GM18508 (cell line): ENCODE results near the gene USP12.
"Not testable (repeated sequence)": the region's sequence is repeated elsewhere in the genome, so short reads cannot be mapped to it uniquely, and the experiment has no call there.

ENCODE experiments used
- ATAC-seq: cut with Tn5 transposase; IDR thresholded peaks from one replicate; pipeline ENCODE4 v1.9.1; 2021; ENCODE audit warnings: moderate number of reproducible peaks; ENCODE audit not compliant: insufficient read depth, unreplicated experiment

USP12 gene, protein sequence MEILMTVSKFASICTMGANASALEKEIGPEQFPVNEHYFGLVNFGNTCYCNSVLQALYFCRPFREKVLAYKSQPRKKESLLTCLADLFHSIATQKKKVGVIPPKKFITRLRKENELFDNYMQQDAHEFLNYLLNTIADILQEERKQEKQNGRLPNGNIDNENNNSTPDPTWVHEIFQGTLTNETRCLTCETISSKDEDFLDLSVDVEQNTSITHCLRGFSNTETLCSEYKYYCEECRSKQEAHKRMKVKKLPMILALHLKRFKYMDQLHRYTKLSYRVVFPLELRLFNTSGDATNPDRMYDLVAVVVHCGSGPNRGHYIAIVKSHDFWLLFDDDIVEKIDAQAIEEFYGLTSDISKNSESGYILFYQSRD

DNA sequence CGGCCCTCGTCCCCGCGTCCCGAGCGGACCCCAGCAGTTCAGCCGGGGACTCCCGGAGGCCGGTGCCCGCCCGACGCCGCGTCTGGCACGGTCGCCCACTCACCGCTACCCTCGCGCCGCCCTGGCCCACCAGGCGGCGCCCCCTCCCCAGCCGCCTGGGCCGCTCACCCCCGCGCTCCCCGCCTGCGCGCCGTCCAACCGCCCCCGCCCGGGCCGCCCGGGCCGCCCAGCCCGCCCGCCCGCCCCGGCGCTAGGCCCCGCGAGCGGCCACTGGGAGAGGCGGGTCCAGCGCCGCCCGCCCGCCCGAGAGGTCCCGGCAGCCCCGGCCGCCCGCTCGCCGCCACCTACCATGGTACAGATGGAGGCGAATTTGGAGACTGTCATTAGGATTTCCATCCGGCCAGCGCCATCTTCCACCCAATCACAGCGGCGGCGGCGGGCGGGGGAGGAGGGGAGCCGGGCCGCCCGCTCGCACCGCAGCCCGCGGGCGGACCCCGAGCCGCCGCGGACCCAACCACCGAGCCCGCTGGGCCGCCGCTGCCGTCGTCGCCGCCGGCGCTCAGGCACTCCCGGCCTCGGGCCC lies at the start of gene USP12:
TSS of gene USP12 (minus strand) at position 568 of the 583 bp plus-strand sequence. CDS start at position 396, 172 bp downstream.
- no peak for ATAC-seq

DNA sequence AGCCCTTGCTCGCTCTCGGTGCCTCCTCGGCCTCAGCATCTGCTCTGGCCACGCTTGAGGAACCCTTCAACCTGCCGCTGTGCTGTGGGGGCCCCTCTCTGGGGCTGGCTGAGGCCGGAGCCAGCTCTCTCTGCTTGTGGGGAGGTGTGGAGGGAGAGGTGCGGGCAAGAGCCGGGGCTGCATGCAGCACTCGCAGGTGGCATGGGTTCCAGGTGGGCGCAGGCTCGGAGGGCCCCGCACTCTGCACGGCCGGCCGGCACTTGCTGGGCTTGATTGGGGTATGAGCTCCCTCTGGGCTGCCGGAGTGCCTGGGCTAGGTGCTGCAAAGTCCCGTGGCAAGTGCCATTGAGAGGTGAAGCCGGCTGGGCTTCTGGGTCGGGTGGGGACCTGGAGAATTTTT lies 48.0 kb upstream of the USP12 start:
- no peak for ATAC-seq

DNA sequence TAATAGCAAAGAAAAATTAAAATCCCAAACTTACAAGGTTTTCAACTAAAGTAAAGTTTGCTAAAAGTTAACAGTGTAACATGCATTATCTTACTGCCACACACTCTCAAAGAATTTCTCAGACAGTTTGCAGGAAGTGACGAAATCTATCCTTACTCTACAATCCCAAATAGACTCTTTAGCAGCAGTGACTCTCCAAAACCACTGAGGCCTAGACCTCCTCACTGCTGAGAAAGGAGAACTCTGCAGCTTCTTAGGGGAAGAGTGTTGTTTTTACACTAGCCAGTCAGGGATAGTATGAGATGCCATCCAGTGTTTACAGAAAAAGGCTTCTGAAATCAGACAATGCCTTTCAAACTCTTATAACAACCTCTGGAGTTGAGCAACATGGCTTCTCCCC lies 47.2 kb upstream of the USP12 start:
- not testable (repeated sequence) for ATAC-seq

DNA sequence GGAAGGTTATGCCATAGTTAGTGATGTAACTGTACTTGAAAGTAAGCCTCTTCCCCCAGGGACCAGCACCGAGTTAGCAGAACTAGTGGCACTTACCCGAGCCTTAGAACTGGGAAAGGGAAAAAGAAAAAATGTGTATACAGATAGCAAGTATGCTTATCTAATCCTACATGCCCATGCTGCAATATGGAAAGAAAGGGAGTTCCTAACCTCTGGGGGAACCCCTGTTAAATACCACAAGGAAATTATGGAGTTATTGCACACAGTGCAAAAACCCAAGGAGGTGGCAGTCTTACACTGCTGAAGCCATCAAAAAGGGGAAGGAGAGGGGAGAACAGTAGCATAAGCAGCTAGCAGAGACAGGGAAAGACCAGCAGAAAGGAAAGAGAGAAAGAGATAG lies 46.2 kb upstream of the USP12 start:
- ATAC-seq = not testable (repeated sequence)

DNA sequence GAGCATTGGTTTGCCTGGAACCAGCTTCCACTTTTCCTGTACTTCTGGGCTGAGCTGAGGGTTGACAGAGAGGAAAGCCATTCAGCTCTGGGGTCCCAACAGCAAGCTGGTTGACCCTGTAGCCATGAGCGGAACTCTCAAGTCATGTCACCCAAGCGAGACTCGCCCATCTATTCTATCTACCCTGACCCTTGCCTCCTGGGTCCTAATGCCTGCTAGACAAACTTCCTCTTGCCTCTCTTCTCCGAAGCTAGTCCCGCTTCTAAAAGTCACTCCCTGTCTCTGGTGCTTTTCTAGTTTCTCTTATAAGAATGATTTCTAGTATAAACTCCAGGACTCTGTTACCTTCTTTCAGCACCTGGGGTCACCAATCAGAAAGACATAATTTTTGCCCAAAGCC lies 41.8 kb upstream of the USP12 start:
- ATAC-seq = not testable (repeated sequence)

DNA sequence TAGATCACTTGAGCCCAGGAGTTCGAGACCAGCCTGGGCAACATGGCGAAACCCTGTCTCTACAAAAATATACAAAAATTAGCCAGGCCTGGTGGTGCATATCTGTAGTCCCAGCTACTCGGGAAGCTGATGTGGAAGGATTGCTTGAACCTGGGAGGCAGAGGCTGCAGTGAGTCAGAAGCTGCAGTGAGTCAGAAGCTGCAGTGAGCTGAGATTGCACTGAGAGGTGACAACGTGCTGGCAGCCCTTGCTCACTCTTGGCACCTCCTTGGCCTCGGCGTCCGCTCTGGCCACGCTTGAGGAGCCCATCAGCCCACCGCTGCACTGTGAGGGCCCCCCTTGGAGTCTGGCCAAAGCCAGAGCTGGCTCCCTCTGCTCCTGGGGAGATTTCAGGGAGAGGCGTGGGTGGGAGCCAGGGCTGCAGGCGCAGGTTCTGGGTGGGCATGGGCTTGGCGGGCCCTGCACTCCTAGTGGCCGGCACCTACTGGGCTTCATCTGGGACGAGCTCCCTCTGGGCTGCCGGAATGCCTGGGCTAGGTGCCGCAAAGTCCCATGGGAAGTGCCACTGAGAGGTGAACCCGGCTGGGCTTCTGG lies 40.3 kb upstream of the USP12 start:
- no peak for ATAC-seq

DNA sequence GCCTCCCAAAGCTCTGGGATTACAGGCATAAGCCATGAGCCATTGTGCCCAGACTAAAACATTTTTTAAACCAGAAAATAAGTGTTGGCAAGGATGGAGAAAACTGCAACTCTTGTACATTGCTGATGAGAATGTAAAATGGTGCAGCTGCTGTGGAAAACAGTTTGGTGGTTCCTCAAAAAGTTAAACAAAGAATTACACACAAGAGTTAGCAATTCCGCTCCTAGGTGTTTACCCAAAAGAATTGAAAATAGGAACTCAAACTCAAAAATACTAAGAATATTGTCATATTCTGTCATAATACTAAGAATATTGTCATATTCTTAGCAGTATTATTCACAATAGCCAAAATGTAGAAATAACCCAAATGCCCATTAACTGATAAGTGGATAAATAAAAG lies 39.7 kb upstream of the USP12 start:
- ATAC-seq = no peak

DNA sequence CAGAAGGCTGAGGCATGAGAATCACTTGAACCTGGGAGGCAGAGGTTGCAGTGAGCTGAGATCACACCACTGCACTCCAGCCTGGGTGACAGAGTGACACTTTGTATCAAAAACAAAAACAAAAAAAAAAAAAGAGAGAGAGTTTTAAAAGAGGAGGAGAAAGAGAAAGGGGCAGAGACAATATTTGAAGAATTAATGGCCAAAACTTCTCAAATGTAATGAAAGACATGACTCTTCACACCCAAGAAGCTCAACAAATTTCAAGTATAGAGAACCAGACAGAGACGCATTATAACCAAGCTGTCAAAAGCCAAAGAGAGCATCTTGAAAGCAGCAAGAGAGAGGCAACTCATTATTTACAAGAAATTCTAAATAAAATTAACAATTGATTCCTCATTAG lies 36.9 kb upstream of the USP12 start:
- no peak for ATAC-seq

DNA sequence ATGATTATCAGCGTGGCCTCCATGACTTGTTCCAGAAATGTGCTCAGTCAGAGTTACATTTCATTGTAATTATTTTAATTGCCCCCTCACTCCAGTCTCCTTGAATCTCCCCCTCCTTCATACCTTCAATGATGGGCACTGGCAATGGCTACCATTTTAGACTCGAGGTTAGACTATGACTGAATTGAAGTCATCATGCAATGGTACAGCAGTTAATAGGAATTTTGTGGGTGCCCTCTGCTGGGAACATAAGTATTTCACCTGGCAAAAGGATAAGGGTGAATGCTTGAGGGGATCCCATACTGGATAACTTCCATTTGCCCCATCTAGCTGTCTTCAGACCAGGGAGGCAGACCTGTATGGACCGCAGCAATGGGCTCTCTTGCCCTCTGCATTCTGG lies 32.2 kb upstream of the USP12 start:
- no peak for ATAC-seq

DNA sequence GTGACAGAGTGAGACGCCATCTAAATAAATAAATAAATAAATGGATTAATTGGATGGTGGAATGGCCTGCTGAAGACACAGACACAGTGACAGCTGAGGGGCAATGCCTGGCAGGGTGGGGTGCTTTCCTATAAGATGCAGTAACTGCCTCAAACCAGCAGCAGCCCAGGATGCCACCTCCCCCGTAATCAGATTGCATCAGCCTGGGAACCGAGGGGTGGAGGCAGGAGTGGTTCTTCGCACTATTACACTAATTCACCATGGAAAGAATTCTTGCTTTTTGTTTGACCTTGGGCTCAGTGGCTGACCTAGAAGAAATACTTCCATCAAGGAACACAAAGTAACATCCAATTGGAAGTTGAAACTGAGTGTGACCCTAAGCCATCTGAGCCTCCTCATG lies 31.6 kb upstream of the USP12 start:
- no peak for ATAC-seq

DNA sequence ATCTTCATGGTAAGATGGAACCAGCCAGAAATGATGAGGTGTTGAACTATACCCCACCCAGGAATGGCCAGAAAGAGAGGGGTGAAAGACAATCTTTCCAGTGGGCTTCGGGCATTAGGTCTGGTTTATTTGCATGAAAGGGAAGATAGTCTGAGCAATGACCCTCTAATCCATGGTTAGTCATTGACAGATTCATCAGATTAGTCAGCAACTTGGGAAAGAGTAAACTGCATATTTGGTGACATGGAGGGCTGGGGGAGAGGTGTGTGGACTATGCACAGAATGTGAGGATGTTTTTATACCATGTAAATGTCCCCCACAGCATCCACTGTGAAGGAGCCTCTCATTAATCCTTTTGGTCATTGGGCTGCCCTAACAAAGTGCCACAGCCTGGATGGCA lies 30.1 kb upstream of the USP12 start:
- ATAC-seq = no peak

DNA sequence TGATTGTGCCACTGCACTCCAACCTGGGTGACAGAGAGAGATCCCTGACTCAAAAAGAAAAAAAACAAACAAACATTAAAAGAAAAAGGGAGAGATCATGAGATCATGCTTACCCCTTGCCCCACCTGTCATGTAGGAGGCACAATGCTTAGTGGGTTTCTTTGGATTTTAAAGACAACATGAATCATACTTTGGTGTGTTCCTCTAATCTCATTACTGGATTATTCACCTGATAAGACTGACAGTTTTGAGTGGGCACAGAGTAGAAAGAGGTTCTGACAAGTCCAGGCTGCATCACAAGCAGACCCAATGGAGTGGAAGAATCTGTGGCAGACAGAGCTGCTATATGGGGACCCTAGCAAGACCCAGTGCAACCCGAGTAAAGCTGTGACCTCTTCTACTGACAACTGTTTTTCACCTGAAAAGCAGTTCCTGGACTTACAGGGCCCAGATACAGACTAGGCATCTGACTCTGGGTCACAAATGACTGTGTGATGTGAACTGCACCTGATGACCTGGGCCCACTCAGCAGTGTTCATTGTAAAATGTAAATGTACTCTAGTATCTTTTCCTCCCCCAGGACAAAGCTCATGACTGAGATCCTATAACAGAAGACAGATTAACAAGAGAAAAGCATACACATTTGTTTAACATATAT lies 28.9 kb upstream of the USP12 start:
- ATAC-seq = no peak

DNA sequence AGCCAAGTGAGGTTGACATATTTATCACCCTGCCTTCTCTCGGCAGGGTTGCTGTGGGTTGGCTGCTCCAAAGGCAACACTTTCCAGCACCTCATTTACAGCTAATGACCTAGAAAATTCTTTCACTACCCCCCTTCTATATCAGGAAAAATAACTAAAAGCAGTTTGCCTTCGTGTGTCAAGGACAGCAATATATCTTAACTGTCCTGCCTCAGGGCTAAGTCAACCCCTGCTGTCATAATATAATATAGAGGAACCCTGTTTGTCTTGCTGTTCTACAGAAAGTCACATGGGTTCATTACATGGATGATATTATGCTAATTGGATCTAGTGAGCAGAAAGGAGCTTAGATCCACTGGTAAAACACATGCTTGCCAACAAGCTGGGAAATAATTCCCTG lies 28.1 kb upstream of the USP12 start:
- no peak for ATAC-seq

DNA sequence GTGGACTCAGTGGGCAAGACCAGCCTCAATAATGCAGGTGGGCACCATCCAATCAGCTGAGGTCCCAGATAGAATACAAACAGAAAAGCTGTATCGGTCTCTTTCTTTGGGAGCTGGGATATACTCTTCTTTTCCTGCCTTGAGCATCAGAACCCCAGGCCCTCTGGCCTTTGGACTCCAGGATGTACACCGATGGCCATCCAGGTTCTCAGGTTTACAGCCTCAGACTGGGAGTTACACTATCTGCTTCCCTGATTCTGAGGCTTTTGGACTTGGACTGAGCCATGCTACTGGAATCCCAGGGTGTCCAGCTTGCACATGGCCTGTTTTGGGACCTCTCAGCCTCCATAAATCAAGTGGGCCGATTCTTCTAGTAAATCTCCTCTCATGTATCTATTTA lies 27.6 kb upstream of the USP12 start:
- ATAC-seq = no peak

DNA sequence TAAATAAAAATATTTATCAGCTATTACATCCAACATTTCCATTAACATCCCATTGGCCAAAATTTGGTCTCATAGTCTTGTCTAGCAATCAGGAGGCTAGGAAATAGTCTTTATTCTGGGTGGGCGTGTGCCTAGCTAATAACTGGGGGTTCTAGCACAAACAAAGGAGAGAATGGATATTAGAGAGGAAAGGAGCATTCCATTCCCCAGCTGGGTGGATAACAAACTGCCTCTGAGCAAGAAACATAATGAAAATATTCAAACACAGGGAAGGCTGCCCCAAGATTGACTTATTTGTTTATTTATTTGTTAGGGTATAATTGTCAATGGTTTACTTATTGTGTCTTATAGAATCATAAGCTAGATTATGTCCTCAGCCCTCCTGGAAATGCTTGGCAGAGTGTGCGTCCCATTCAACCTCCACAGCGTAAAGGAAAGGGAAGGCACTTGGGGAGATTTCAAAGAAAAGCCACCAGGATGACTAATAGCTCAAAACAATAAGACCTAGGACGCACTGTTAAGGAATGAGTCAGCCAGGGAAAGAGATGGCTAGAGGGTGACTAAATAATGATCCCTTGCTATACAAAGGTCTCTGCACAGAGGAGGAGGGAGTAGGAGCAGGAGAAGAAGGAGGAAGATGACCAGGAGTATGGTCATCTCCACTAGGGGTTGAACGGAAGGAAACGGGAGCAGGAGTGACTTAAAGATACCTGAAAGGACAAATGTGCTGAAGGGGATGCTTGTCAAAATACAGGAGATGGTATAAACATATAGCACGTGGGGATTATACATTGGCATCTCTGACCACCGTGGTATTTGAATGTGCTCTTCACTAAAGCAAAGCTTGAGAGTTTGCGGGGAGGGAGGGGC lies 23.5 kb upstream of the USP12 start:
- ATAC-seq = no peak

DNA sequence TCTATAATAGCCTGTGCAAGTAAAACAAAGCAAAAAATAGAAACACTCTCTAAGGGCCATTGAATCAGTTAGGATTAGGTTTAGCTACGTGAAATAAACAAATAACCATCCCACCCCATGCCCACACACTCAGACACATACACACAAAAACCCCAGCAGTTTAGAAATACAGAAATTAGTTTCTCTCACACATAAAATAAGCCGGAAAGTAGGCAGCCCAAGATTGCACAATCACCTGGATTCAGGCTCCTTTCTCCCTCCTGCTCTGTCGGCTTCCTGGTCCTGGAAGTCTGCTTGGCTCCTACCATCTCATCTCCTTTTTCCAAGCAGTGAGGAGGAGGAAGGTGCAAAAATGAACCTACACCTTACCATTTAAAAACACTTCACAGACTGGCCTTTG lies 22.6 kb upstream of the USP12 start:
- no peak for ATAC-seq

DNA sequence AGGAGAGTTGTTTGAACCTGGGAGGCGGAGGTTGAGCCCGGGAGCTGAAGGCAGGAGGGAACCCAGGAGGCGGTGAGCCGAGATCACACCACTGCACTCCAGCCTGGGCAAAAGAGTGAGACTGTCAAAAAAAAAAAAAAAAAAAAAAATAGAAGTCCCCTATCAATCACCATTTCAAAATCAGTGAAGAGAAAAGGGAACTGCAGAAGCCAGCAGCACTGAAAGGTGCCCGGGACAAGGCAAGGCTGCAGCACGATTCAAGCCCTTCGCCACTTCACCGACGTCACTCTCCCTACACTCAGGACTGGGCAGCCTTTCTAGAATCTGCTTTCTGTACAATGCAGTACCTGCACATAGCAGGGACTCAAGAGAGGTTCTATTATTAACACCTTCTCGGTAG lies 21.9 kb upstream of the USP12 start:
- no peak for ATAC-seq

DNA sequence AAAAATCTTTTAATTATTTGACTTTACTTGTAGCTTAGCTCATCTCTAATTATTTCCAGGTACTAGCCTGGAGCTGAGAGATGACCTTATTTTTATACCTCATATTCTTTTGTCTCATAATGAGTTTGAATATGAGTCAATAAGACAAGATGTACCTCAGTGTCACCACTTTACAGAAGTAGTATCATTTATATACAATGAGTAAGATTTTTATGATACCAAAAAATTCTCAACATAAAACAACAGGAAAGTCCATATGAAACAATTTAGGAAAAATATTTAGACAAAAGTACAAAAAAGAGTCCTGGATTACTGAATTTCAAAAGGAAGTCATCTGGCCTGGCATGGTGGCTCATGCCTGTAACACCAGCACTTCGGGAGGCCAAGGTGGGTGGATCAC lies 21.4 kb upstream of the USP12 start:
- ATAC-seq = no peak

DNA sequence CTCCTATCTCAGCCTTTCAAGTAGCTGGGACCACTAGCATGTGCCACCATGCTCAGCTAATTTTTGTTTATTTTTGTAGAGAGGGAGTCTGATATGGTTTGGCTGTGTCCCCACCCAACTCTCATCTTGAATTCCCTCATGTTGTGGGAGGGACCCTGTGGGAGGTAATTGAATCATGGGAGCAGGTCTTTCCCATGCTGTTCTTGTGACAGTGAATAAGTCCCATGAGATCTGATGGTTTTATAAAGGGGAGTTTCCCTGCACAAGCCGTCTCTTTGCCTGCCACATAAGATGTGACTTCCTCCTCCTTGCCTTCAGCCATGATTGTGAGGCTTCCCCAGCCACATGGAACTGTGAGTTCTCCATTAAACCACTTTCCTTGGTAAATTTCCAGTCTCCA lies 20.8 kb upstream of the USP12 start:
- ATAC-seq = not testable (repeated sequence)

DNA sequence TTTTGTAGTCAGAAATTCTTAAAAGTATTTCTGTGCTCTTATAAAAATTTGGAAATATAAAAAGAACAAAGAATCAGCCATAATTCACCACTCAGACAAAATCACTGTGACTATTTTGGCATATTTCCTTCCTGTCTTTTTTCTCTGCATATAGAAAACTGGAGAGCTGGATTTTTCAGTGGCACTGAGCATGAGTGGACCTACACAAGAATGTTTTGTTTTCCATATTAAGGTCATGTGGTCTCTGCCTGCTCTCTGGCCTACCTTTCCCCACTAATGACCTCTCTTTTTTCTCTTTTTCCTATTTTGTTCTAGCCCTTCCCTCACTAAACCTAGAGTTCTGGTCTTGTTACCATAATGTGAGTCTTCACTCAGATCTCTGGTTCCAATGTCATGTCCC lies 17.6 kb upstream of the USP12 start:
- ATAC-seq = no peak
